Mammary epithelial cell (primary cell): ENCODE results near the gene ADCYAP1.

ENCODE experiments used
- CTCF ChIP-seq, 2 donors: IDR thresholded peaks in 1 of 2; conservative IDR thresholded peaks in 1 of 2; 2 replicates each; pipeline ENCODE4 v1.5.1; 2011 to 2012; ENCODE audit warnings: inconsistent platforms in 2 of 2, low read length in 2 of 2, mild to moderate bottlenecking in 2 of 2, control low read depth in 1 of 2, low read depth in 1 of 2; ENCODE audit not compliant: insufficient read depth in 1 of 2; ENCODE audit errors: extremely low read depth in 1 of 2
- EZH2 ChIP-seq: IDR thresholded peaks from 2 replicates; pipeline ENCODE4 v1.6.1; 2012; ENCODE audit warnings: low read length, inconsistent platforms, borderline replicate concordance

- TF ChIP-seq EZH2 = peak; percentile 64
- no peak for TF ChIP-seq CTCF (conservative IDR thresholded peaks at IDR 0.05 in 1 of 2, IDR thresholded peaks at IDR 0.05 in 1 of 2; ENCODE audit: extremely low read depth in 1 of 2, insufficient read depth in 1 of 2, low read depth in 1 of 2, low read length in 2 of 2)
Observed at GRCh38 chr18:904218-905090, at the start of gene ADCYAP1.
